GM18951 (cell line): ENCODE measurements around the gene ADGRV1.

Experiments
- POLR2A ChIP-seq: IDR thresholded peaks from 4 replicates; pipeline ENCODE4 v1.6.1; 2011; ENCODE audit warnings: mild to moderate bottlenecking; ENCODE audit not compliant: insufficient read length, insufficient read depth; ENCODE audit errors: extremely low read depth
- in situ Hi-C: fragments of 300-500 bp; cut with MboI; formaldehyde crosslinking; loops from one replicate; pipeline ENCODE4 v1.12.0; 2022; ENCODE audit warnings: low sequenced_read_pairs, mixed read lengths, inconsistent platforms; ENCODE audit not compliant: unreplicated experiment

The ADGRV1 gene, protein sequence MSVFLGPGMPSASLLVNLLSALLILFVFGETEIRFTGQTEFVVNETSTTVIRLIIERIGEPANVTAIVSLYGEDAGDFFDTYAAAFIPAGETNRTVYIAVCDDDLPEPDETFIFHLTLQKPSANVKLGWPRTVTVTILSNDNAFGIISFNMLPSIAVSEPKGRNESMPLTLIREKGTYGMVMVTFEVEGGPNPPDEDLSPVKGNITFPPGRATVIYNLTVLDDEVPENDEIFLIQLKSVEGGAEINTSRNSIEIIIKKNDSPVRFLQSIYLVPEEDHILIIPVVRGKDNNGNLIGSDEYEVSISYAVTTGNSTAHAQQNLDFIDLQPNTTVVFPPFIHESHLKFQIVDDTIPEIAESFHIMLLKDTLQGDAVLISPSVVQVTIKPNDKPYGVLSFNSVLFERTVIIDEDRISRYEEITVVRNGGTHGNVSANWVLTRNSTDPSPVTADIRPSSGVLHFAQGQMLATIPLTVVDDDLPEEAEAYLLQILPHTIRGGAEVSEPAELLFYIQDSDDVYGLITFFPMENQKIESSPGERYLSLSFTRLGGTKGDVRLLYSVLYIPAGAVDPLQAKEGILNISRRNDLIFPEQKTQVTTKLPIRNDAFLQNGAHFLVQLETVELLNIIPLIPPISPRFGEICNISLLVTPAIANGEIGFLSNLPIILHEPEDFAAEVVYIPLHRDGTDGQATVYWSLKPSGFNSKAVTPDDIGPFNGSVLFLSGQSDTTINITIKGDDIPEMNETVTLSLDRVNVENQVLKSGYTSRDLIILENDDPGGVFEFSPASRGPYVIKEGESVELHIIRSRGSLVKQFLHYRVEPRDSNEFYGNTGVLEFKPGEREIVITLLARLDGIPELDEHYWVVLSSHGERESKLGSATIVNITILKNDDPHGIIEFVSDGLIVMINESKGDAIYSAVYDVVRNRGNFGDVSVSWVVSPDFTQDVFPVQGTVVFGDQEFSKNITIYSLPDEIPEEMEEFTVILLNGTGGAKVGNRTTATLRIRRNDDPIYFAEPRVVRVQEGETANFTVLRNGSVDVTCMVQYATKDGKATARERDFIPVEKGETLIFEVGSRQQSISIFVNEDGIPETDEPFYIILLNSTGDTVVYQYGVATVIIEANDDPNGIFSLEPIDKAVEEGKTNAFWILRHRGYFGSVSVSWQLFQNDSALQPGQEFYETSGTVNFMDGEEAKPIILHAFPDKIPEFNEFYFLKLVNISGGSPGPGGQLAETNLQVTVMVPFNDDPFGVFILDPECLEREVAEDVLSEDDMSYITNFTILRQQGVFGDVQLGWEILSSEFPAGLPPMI (N-terminal part only)

DNA sequence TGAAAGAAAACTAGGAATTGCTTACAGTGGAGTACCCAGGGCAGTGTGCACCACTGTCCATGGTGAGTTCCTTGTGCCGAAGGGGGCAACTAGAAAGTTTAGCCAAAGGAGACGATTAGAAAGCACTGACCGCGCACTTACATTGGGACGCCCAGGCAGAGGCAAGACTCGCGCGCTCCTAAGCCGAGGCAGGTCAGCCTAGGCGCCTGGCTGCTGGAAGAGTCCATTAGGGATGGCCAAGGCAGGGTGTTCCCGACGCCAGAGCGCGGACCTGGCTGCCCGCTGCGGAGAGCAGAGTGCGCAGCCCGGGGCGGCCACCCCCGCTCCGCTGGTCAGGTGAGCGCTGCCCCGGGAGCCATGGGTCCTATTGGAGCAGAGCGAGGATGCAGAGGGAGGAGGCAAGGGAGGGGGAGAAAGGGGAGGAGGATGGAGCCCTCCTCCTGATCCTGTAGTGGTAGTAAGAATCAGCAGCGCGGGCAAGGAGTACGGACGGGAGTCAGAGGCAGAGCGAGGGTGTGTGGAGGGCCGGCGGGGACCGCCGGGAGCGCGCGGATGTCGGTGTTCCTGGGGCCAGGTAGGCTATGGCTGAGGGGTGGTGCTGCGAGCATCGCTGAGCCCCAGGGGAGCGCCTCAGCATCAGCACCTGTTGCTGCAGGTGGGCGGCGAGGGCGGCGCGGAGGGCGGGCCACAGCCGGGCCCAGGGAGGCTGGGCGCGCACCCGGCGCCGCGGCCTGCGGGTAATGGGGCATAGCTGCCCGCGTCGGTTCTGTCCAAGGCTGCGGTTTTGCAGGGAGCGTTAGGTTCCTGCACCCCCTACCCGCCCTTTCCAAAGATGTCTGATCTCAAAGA, at the start of gene ADGRV1:
Gene ADGRV1, plus strand, starts transcription at position 454 of the 849 bp plus-strand sequence. Its CDS starts 99 bp downstream, at position 553.
- no peak for TF ChIP-seq POLR2A
- in situ Hi-C loops, result no loop called here

DNA sequence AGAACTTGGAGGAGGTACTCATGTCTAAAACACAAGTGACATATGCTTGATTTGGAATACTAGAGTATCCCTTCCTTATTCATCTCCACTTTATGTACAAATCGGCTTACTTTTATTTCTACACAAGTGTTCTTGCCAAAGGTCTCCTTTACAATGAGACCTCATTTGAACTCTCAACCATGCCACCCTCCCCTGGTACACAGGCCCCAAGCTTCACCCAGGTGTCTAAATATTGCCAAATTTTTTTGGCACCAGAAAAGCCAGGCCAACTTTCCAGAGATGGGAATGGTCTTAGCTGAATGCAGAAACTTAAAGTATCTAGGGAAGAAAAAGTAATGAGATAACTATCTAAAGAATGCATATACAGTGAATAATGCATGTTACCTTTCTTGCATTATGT, 48.2 kb upstream of the ADGRV1 start:
- in situ Hi-C loops, result no loop called here
- no peak for TF ChIP-seq POLR2A

DNA sequence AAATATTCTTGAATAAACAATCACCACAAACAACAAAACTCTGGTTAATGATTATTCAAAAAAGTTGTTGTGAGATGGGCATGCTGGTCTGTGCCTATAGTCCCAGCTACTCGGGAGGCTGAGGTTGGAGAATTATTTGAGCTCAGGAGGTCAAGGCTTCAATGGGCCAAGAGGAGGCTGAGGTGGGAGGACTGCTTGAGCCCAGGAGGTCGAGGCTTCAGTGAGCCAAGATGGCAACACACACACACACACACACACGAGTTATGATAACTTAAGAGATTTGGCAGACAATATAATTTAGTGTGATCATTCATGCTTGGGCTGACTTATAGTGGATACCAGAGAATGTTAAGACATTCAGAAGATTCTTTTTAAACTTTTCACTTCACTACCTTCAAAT, 44.1 kb upstream of the ADGRV1 start:
- in situ Hi-C loops, result no loop called here
- no peak for TF ChIP-seq POLR2A

DNA sequence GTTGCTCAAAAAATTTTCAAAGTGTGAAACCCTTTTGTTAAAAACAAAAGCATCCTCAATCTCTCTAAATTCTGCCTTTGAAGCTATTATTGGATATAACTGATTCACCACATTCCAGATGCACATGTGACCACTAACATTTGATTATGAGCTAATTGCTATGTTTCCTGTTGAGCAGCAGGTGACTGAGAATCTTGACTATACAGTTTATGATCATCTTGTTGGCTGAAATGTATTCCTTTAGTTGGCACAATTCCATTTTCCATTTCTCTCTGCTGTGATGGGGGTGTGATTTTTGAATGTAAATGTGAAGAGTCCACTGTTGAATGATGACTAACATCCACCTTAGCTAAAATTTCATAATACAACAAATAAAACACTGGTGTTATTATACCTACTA, 39.9 kb upstream of the ADGRV1 start:
- TF ChIP-seq POLR2A, result no peak
- in situ Hi-C loops, result no loop called here

DNA sequence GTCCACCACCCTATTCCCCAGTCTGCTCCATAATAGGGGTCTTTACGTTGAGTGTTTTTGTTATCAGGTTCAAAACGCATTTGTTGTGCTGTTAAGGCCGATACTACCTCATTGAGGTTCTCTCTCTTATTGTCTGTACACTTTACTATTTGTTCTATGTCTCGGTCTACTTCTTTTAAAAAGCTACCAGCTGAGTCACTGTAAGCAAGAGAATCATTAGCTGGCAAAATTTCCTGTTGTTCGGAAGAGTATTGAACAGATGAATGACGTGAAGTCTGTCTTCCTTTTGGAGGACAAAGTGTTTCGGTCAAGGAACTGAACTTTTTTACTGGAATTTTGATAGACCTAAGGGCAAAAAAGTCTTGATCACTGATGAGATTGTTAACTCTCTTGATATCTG, 39.5 kb upstream of the ADGRV1 start:
- TF ChIP-seq POLR2A, result no peak
- in situ Hi-C loops, result no loop called here

DNA sequence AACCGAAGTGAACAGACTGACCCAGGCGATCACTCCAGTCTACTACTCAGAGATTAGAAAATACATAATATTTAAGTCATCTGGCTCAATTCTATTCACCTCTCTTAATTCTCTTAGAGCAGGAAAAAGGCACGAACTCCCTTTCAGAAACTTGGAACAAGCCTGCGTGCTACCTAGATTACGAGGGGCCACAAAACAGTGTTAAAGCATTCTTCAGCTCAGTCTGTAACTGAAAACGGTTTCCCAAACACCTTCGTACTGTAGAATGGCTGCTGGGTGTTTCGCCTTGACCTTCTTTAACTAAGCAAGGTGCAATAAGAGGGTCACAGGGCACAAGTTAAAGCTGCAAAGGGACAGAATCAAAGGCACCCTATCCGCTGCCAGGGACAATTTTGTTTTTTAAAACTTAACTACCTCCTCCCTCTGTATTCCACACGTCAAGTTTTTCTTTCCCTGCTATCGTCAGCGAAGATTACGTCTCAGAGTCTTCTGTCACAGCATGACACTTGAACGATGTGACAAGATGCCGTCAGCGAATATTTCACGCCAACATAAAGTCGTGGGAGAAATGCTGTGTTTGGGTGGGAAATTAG, 29.9 kb upstream of the ADGRV1 start:
- TF ChIP-seq POLR2A, result no peak
- in situ Hi-C loops, result no loop called here

DNA sequence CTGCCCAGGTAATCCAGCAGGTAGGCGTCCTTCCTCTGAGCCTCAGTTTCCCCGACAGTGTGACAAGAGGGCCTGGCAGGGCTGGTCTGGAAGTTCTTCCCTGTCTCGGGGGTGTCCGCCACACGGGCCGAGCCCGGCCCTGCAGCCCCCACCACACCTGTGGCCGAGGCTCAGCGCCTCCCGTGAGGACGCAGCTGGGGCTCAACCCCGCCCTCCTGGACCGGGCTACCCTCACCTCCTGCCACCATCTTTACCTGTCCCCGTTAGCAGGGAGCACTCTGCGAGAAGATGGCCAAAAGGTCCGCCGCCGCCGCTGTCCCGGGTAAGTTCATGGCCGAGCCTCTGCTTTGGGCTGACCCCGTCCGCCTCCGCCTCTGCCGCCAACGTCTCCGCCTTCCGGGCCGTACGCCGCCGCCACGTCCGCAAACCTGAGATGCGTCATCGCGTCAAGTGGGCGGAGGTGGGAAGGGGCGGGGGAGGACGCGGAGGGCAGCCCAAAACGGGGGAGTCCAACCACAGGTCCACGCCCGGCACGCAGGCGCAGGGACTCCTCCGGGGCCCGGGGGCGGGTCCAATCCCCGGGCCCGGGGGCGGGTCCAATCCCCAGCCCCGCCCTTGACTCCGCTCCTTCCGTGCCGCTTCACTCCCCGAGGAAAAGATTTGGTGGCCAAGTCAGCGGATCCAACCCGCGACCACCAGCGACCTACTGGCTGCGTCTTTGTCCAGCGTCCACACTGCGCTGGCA, 29.2 kb upstream of the ADGRV1 start, which contains the start of gene LYSMD3:
Gene LYSMD3, minus strand, starts transcription at position 391 of the 745 bp plus-strand sequence. CDS start 4,295 bp downstream, outside the sequence.
- in situ Hi-C loops, result no loop called here

DNA sequence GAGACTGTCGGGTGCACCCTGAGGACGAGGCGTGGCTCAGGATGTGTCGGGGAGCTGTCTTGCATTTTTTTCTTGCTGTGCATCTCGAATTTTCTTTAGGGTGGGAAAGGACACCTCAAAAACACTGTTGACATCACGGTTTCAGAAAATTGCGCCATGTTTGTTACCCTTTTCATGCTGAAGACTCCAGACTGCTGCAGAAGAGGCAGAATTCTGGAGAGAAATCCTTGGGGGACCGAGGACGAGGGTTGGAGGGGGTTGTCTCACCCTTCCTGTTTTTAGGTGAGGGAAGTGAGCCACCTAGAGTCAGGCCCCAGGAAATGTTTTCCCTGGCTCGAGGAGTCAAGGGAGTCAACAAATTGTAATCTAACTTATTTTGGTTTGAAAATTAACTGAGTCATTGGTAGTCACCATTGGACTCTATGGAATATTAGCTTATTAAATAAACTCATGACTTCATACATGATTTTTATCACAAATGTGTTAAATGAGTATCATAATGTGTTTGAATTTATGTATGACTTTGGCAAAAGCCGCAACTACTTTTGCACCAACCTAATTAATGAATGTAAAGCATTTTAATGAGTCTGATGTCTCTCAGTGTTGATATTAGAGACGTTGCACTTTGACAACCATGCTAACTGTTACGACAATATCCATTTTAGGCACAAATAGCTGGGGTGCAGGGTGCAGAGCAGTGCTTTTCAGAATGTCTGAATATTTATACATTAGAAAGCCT, 28.5 kb upstream of the ADGRV1 start:
- TF ChIP-seq POLR2A, result no peak
- in situ Hi-C loops, result no loop called here

More for the DNA sequence above, 29.2 kb upstream of the ADGRV1 start, which contains the start of gene LYSMD3:
- TF ChIP-seq POLR2A, result peak; percentile 91

DNA sequence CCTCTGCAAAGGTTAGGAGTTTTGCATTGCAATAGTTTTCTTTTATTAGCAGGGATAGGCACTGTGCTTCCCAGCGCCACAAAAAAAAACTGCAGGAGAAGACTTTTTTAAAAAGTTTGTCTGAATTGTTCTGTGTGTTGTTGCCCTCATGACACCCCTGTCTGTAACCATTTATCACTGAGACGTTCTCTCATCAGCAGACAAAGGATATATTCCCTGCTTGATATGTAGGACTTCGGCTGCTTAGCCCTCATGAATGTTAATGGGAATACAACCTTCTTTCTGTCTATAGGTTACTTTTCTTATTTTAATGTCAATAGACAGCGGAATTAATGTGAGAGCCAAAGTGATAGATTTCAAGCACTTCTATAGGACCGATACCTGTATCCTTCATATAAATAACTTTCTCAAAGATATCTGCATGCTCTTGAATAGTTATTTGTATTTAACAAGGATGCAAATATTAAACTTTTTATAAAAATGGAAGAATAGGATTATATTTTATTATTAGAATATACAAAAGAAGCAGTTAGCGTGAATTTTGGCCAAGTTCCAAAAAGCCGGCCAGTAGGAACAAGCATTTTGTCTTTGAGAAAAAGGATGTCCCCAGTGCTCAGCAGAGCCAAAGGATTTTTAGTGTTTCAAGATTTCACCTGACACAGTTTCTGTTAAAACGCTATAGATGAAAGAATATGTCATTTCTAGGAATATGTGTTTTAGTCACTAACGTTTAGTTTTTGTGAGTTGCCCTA, 27.7 kb upstream of the ADGRV1 start:
- in situ Hi-C loops, result no loop called here

DNA sequence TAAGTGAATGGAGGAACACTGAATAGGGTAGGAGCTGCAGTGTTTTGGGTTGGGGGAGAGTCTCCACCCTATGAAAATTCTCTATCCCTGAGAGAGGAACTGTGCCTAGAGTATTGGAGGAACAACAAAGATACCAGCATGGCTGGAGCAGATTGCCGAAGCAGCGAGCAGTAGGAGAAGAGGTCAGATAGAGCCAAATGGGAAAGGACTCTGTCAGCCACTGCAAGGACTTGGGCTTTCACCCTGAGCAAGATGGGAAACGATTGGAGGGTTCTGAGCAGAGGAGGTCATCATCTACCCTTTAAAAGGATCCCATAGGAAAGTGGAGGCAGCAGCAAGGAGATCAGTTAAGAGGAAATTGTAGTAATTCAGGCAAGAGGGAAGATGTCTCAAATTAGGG, 24.8 kb upstream of the ADGRV1 start:
- no peak for TF ChIP-seq POLR2A
- in situ Hi-C loops, result no loop called here

More for the DNA sequence above, 27.7 kb upstream of the ADGRV1 start:
- TF ChIP-seq POLR2A, result no peak

DNA sequence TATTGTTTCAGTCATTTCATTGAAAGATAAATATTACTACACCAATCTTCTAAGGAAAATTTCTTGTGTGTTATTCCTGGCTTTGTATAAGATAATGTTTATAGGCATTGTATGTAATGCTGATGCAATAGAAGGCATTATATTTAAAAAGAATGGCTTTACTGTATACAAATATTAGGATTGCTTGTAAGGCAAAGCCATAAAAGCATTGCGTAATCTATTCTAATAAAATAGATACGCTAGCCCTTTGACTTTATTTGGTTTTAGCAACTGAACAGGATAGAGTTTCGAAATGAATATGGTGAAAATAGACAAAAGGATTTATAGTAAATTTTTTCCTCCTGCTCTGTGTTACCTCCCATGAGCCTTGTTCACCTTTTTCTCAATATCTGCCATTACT, 23.7 kb upstream of the ADGRV1 start:
- in situ Hi-C loops, result no loop called here
- TF ChIP-seq POLR2A, result no peak
